ENCODE results near the gene SLC10A7. TPM values are rescaled to one million over a fixed set of nuclear protein-coding genes. Genes with fewer than 3 reads are reported as not detected.

The SLC10A7 gene
- total and polyA plus RNA-seq, 2 experiments from 2014 or later, result 0.81 to 4.3 TPM

DNA sequence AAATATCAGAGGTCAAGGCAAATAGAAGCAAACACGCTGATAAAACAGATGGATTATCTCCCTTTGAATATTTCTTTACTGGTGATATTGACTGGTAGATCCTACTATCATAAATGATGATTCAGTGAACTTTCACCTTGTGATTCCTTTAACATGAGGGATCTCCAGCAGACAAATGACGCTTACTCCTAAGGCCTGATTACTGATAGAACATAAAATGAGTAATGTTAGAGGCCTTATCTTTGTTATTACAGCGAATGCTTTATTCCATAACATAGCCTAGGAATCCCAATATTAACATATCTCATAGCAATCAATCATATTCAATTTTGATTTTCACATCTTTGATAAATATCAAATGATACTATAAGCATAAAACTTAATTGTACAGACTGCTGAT, 152.3 kb downstream of the SLC10A7 start:
- Histone ChIP-seq H3K9me2 (ENCODE audit: insufficient read depth) (no peaks in the 10 kb centered on the region), H3K4me2 (no peak overlapping the region), H3K4me1 (ENCODE audit: insufficient read depth) (no peaks in the 10 kb centered on the region), H2AFZ (no peak overlapping the region), H3K27ac (ENCODE audit: low read depth) (no peak overlapping the region), H4K20me1 (replicated peaks; ENCODE audit: insufficient read depth) (no peaks in the 10 kb centered on the region), H3K27me3 (ENCODE audit: insufficient read depth) (no peaks in the 10 kb centered on the region), H3K36me3 (ENCODE audit: insufficient read depth) (no peaks in the 10 kb centered on the region), H3F3A (replicated peaks; ENCODE audit: low read depth) (no peaks in the 10 kb centered on the region), H3K4me3 (no peak overlapping the region), H3K79me2 (replicated peaks; ENCODE audit: insufficient read depth) (no peaks in the 10 kb centered on the region)
- TF ChIP-seq JUNB (IDR thresholded peaks at IDR 0.05; ENCODE audit: unreplicated experiment), result no peak
- TF ChIP-seq, protein P1, sequence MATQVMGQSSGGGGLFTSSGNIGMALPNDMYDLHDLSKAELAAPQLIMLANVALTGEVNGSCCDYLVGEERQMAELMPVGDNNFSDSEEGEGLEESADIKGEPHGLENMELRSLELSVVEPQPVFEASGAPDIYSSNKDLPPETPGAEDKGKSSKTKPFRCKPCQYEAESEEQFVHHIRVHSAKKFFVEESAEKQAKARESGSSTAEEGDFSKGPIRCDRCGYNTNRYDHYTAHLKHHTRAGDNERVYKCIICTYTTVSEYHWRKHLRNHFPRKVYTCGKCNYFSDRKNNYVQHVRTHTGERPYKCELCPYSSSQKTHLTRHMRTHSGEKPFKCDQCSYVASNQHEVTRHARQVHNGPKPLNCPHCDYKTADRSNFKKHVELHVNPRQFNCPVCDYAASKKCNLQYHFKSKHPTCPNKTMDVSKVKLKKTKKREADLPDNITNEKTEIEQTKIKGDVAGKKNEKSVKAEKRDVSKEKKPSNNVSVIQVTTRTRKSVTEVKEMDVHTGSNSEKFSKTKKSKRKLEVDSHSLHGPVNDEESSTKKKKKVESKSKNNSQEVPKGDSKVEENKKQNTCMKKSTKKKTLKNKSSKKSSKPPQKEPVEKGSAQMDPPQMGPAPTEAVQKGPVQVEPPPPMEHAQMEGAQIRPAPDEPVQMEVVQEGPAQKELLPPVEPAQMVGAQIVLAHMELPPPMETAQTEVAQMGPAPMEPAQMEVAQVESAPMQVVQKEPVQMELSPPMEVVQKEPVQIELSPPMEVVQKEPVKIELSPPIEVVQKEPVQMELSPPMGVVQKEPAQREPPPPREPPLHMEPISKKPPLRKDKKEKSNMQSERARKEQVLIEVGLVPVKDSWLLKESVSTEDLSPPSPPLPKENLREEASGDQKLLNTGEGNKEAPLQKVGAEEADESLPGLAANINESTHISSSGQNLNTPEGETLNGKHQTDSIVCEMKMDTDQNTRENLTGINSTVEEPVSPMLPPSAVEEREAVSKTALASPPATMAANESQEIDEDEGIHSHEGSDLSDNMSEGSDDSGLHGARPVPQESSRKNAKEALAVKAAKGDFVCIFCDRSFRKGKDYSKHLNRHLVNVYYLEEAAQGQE (IDR thresholded peaks at IDR 0.05; ENCODE audit: unreplicated experiment), result no peak
- TF ChIP-seq NANOG (IDR thresholded peaks at IDR 0.05; ENCODE audit: borderline replicate concordance), result no peak
- TF ChIP-seq ZNF331 (CRISPR knock-in tag; IDR thresholded peaks at IDR 0.05; ENCODE audit: low read depth), result no peak
- no peak for TF ChIP-seq ZNF462 (CRISPR knock-in tag; IDR thresholded peaks at IDR 0.05)
- no peak for TF ChIP-seq EZH2phosphoT487 (IDR thresholded peaks at IDR 0.05; ENCODE audit: unreplicated experiment)
- TF ChIP-seq CREB1 (CRISPR knock-in tag; IDR thresholded peaks at IDR 0.05; ENCODE audit: low read depth), result no peak
- no peak for TF ChIP-seq STAT1 (IDR thresholded peaks at IDR 0.05; ENCODE audit: unreplicated experiment)
- TF ChIP-seq EZH2 (IDR thresholded peaks at IDR 0.05; ENCODE audit: low read depth, unreplicated experiment), result no peak
- no peak for TF ChIP-seq POLR2AphosphoS5 (IDR thresholded peaks at IDR 0.05; ENCODE audit: low read depth)
- TF ChIP-seq ZNF114 (CRISPR knock-in tag; IDR thresholded peaks at IDR 0.05), result no peak
- TF ChIP-seq, protein P2, sequence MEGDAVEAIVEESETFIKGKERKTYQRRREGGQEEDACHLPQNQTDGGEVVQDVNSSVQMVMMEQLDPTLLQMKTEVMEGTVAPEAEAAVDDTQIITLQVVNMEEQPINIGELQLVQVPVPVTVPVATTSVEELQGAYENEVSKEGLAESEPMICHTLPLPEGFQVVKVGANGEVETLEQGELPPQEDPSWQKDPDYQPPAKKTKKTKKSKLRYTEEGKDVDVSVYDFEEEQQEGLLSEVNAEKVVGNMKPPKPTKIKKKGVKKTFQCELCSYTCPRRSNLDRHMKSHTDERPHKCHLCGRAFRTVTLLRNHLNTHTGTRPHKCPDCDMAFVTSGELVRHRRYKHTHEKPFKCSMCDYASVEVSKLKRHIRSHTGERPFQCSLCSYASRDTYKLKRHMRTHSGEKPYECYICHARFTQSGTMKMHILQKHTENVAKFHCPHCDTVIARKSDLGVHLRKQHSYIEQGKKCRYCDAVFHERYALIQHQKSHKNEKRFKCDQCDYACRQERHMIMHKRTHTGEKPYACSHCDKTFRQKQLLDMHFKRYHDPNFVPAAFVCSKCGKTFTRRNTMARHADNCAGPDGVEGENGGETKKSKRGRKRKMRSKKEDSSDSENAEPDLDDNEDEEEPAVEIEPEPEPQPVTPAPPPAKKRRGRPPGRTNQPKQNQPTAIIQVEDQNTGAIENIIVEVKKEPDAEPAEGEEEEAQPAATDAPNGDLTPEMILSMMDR (conservative IDR thresholded peaks at IDR 0.05; ENCODE audit: low read depth in 2 of 2), result no peak
- no peak for TF ChIP-seq ETS1 (IDR thresholded peaks at IDR 0.05)
- Mint-ChIP-seq H3K36me3 (ENCODE audit: low read depth) (no peaks in the 10 kb centered on the region; the same call in 2 of the 3 replicates), H3K4me3 (no peak overlapping the region), H3K4me1 (peaks cover 7% of the 10 kb centered on the region), H3K27me3 (ENCODE audit: insufficient read depth, low read depth, poor library complexity) (no peaks in the 10 kb centered on the region), H3K9me3 (no peaks in the 10 kb centered on the region), H3K27ac (no peak overlapping the region)
- no peak for ATAC-seq
- no peak for DNase-seq (ENCODE audit: low spot score)

All from GM23338 (cell line).